GM12801 (cell line): ENCODE data around the gene NMRAL1.

ENCODE experiments used
- CTCF ChIP-seq: IDR thresholded peaks from one replicate; pipeline ENCODE4 v1.5.1; 2011; ENCODE audit warnings: control low read depth; ENCODE audit not compliant: insufficient read length; ENCODE audit errors: extremely low read depth

The NMRAL1 gene

GRCh38 chr16:4443271-4443670 lies 31.2 kb downstream of the NMRAL1 start:
- no peak for TF ChIP-seq CTCF

- no peak for TF ChIP-seq CTCF
Observed at GRCh38 chr16:4442371-4442770, 32.1 kb downstream of the NMRAL1 start.

- TF ChIP-seq CTCF: no peak
Observed at GRCh38 chr16:4437366-4437765, 37.1 kb downstream of the NMRAL1 start.

GRCh38 chr16:4435337-4436067 lies 38.9 kb downstream of the NMRAL1 start:
- TF ChIP-seq CTCF: no peak

GRCh38 chr16:4433914-4434787 lies 40.3 kb downstream of the NMRAL1 start:
- TF ChIP-seq CTCF: no peak

- TF ChIP-seq CTCF: no peak
Observed at GRCh38 chr16:4433228-4433627, 41.2 kb downstream of the NMRAL1 start.

GRCh38 chr16:4431023-4431422 lies 43.4 kb downstream of the NMRAL1 start:
- TF ChIP-seq CTCF: no peak
